HepG2 (cell line): Measurements from ENCODE around the gene GMEB1. TPM values are rescaled to one million over a fixed set of nuclear protein-coding genes. Genes with fewer than 3 reads are reported as not detected.
A peak's percentile ranks its signal among the peaks of the same experiment; 100 is the strongest.

Experiments used
- ATAC-seq: fragments of 200-7000 bp; cut with Tn5 transposase; 3 replicates; pipeline ENCODE4 v1.9.1; 2020; ENCODE audit warnings: mild to moderate bottlenecking, moderate library complexity
- BruUV-seq: library from RNA; stranded (reverse); fragments of 400-500 nt; replicated peaks from 2 replicates; lab custom pipeline; 2021; lab: Mats Ljungman, UMichigan
- CTCF ChIA-PET: fragments of 300-600 bp; formaldehyde crosslinking; extraction: SDS; loops from one replicate; lab custom pipeline; 2021; ENCODE audit warnings: low total read pairs, inconsistent platforms, low intra/inter-chr PET ratio; lab: Yijun Ruan, JAX
- POLR2A ChIA-PET: fragments of 350-600 bp; sonication (Branson Sonifier 250); formaldehyde crosslinking; loops from one replicate; lab custom pipeline; 2020; ENCODE audit warnings: antibody characterized with exemption, inconsistent platforms; lab: Yijun Ruan, JAX
- DNase-seq: peaks from one replicate; pipeline ENCODE4 v3.0.0-alpha.2; 2015; ENCODE audit warnings: low spot score
- FAIRE-seq: peaks from 3 replicates; lab custom pipeline; 2011; peaks lifted over from hg19 to GRCh38; lab: Jason Lieb, UNC
- H2AFZ ChIP-seq: one replicate; pipeline ENCODE4 v1.6.1; 2011; ENCODE audit warnings: low read length, inconsistent platforms
- H3K27ac ChIP-seq: fragments of 300-600 bp; 3 replicates; pipeline ENCODE4 v1.8.0; 2011; ENCODE audit warnings: mixed run types, mild to moderate bottlenecking, mixed read lengths, low read length, inconsistent platforms; ENCODE audit not compliant: insufficient read depth; ENCODE audit errors: extremely low read length
- H3K27me3 ChIP-seq, 2 experiments: fragments of 200-600 bp in 1 of 2; 2 replicates in 1 of 2; 3 replicates in 1 of 2; pipeline versions ENCODE4 v1.6.0 to v1.8.0; 2011; ENCODE audit warnings: low read length in 2 of 2, mild to moderate bottlenecking in 2 of 2, moderate library complexity in 2 of 2, inconsistent platforms in 1 of 2; ENCODE audit not compliant: insufficient read depth in 2 of 2, control insufficient read depth in 1 of 2
- H3K36me3 ChIP-seq, 2 experiments: fragments of 200-600 bp in 1 of 2; replicated peaks in 1 of 2; 2 replicates in 1 of 2; 3 replicates in 1 of 2; pipeline versions ENCODE4 v1.5.1 to v1.8.0; 2011; ENCODE audit warnings: low read length in 2 of 2, inconsistent platforms in 1 of 2; ENCODE audit not compliant: insufficient read depth in 2 of 2, control insufficient read depth in 1 of 2
- H3K4me1 ChIP-seq: 2 replicates; pipeline ENCODE4 v1.5.1; 2012; ENCODE audit warnings: low read length, inconsistent platforms; ENCODE audit not compliant: insufficient read depth
- H3K4me2 ChIP-seq: 2 replicates; pipeline ENCODE4 v1.6.0; 2011; ENCODE audit warnings: low read depth, low read length, inconsistent platforms
- H3K4me3 ChIP-seq, 3 experiments: fragments of 200-600 bp in 1 of 3; sonication (generic), shearing (Covaris generic) in 1 of 3; replicated peaks in 1 of 3; 2 replicates each; pipeline ENCODE4 v1.5.1; 2011 to 2016; ENCODE audit warnings: low read length in 3 of 3, inconsistent platforms in 2 of 3, low read depth in 2 of 3, mild to moderate bottlenecking in 2 of 3, control low read depth in 1 of 3, mixed read lengths in 1 of 3; ENCODE audit not compliant: insufficient read depth in 1 of 3
- H3K79me2 ChIP-seq: one replicate; pipeline ENCODE4 v1.6.1; 2011; ENCODE audit warnings: low read length, inconsistent platforms; ENCODE audit not compliant: insufficient read depth
- H3K9ac ChIP-seq: 2 replicates; pipeline ENCODE4 v1.6.0; 2011; ENCODE audit warnings: mild to moderate bottlenecking, low read depth, low read length, inconsistent platforms; ENCODE audit not compliant: insufficient read depth
- H3K9me3 ChIP-seq: 2 replicates; pipeline ENCODE4 v1.5.1; 2012; ENCODE audit warnings: mild to moderate bottlenecking, low read length
- H4K20me1 ChIP-seq: 2 replicates; pipeline ENCODE4 v1.6.0; 2011; ENCODE audit warnings: inconsistent platforms, mild to moderate bottlenecking, low read length, moderate library complexity; ENCODE audit not compliant: insufficient read depth
- CSRNP1 ChIP-seq: sonication (generic); formaldehyde crosslinking; IDR thresholded peaks from 2 replicates; pipeline ENCODE4 v1.8.1; 2023; ENCODE audit warnings: mild to moderate bottlenecking, missing genetic modification reagents
- DNMT3B ChIP-seq: conservative IDR thresholded peaks from 2 replicates; pipeline ENCODE4 v1.6.1; 2016; ENCODE audit warnings: missing biosample characterization, control low read depth
- KLF12 ChIP-seq: sonication (generic); formaldehyde crosslinking; IDR thresholded peaks from 2 replicates; pipeline ENCODE4 v1.4.0; 2020; ENCODE audit warnings: missing genetic modification reagents, borderline replicate concordance
- SALL1 ChIP-seq: sonication (generic); formaldehyde crosslinking; IDR thresholded peaks from 2 replicates; pipeline ENCODE4 v1.8.0; 2022; ENCODE audit warnings: mild to moderate bottlenecking, missing genetic modification reagents
- SMC3 ChIP-seq: IDR thresholded peaks from 2 replicates; pipeline ENCODE4 v1.6.1; 2011; ENCODE audit warnings: low read length, improper control_type of control experiment
- SNAPC5 ChIP-seq: sonication (generic); formaldehyde crosslinking; IDR thresholded peaks from 2 replicates; pipeline ENCODE4 v1.8.1; 2023; ENCODE audit warnings: mild to moderate bottlenecking, missing genetic modification reagents, borderline replicate concordance
- ZBTB20 ChIP-seq: sonication (generic); formaldehyde crosslinking; IDR thresholded peaks from 2 replicates; pipeline ENCODE4 v1.8.1; 2023; ENCODE audit warnings: missing genetic modification reagents, low read depth, mild to moderate bottlenecking, borderline replicate concordance
- ZFY ChIP-seq: sonication (generic); formaldehyde crosslinking; IDR thresholded peaks from 2 replicates; pipeline ENCODE4 v1.4.0; 2020; ENCODE audit warnings: missing genetic modification reagents
- ZHX2 ChIP-seq, 2 experiments: sonication (generic) in 1 of 2; formaldehyde crosslinking in 1 of 2; IDR thresholded peaks; 2 replicates each; pipeline versions ENCODE4 v1.6.1 to v1.9.0; 2014 to 2022; ENCODE audit warnings: antibody characterized with exemption in 1 of 2, borderline replicate concordance in 1 of 2, inconsistent platforms in 1 of 2, low read depth in 1 of 2, missing genetic modification reagents in 1 of 2
- ZNF432 ChIP-seq: sonication (generic); formaldehyde crosslinking; IDR thresholded peaks from 2 replicates; pipeline ENCODE4 v1.5.0; 2020; ENCODE audit warnings: missing genetic modification reagents, mild to moderate bottlenecking, borderline replicate concordance
- ZNF710 ChIP-seq: sonication (generic); formaldehyde crosslinking; IDR thresholded peaks from 2 replicates; pipeline ENCODE4 v1.5.0; 2020; ENCODE audit warnings: mild to moderate bottlenecking, missing genetic modification reagents, borderline replicate concordance
- ZNF75D ChIP-seq: sonication (generic); formaldehyde crosslinking; IDR thresholded peaks from 2 replicates; pipeline ENCODE4 v1.8.1; 2023; ENCODE audit warnings: missing genetic modification reagents, mild to moderate bottlenecking, borderline replicate concordance
- WGBS: methylation state at CpG from one replicate; pipeline ENCODE4 v1.1.6; 2017; ENCODE audit warnings: low lambda C conversion rate; 5-methylcytosine and 5-hydroxymethylcytosine counted together
- in situ Hi-C: cut with HindIII; loops from 2 replicates; pipeline ENCODE4 v1.10.0; 2017; ENCODE audit warnings: low pct_unique_long_range_greater_than_20kb; ENCODE audit not compliant: extremely low pct_ligation_motif_present
- intact Hi-C: fragments of 100-400 bp; cut with micrococcal nuclease; formaldehyde crosslinking; loops from one replicate; pipeline ENCODE4 v1.10.0; 2022; ENCODE audit not compliant: unreplicated experiment
- polyA plus RNA-seq, 8 experiments: library from polyadenylated mRNA; depleted of rRNA in 3 of 8; stranded (reverse) in 7 of 8; unstranded in 1 of 8; fragments of >200 nt; fragmentation: Illumina TruSeq in 4 of 8; extraction: Trizol in 4 of 8; gene quantifications; 2 replicates each; pipeline versions ENCODE4 v1.2.1 to v1.2.3, GENCODE V29; 2011 to 2016; ENCODE audit warnings: low read depth in 4 of 8, missing spikeins in 1 of 8, mixed read lengths in 1 of 8; ENCODE audit not compliant: insufficient read depth in 1 of 8
- total RNA-seq, 5 experiments: library from RNA; depleted of rRNA; stranded (reverse); fragments of >200 nt; fragmentation: Illumina TruSeq; extraction: Trizol; gene quantifications; 2 replicates each; pipeline ENCODE4 v1.2.3, GENCODE V29; 2016; ENCODE audit warnings: low read depth in 1 of 5

Gene GMEB1
- total and polyA plus RNA-seq, 2 of the 13 experiments (the other 11 are each of a cell fraction or from before 2014, with no cell fraction given), result 3.0 to 6.0 TPM

- BruUV-seq, result TSS peak; percentile 88
- Histone ChIP-seq H2AFZ (peak overlapping the region; percentile 61), H3K79me2 (peaks cover 38% of the 10 kb centered on the region), H4K20me1 (peaks cover 28% of the 10 kb centered on the region), H3K4me2 (peak overlapping the region; percentile 91), H3K36me3 (peaks cover 0 to 20% of the 10 kb centered on the region in 2 experiments; a peak in 3 of 5 replicates), H3K4me3 (peak overlapping the region; percentile 56 to 69 (median 63)), H3K9me3 (no peaks in the 10 kb centered on the region), H3K27ac (peak overlapping the region; percentile 97), H3K27me3 (no peaks in the 10 kb centered on the region; a peak in 1 of 5 replicates), H3K9ac (peak overlapping the region; percentile 99), H3K4me1 (peaks cover 59% of the 10 kb centered on the region)
- no peak for DNase-seq
- ATAC-seq, result no peak
- 0% methylated on average over 9 of the region's 15 CpGs for whole genome bisulfite sequencing
- ChIA-PET CTCF (interaction anchor here (1.1 kb wide), 1 partner anchor 96 kb away, joined by 3 read pairs; no protein-coding TSS in a partner anchor), POLR2A (interaction anchor here (0.6 to 5.3 kb wide), 27 partner anchors 9 to 906 kb away, joined by 3 to 89 read pairs (median 4); partner anchors contain the start of genes EPB41, GMEB1, PHACTR4 and PPP1R8)
- intact Hi-C loops (loop anchor here (1.0 to 5.0 kb wide), 2 partner anchors 69 to 88 kb away; partner anchors contain the start of genes GMEB1 and RNU11), in situ Hi-C loops (no loop called here)
- FAIRE-seq, result no peak
- TF ChIP-seq SALL1 (CRISPR knock-in tag) (no peak), CSRNP1 (CRISPR knock-in tag) (no peak), ZBTB20 (CRISPR knock-in tag) (no peak), KLF12 (CRISPR knock-in tag) (0 out of 2 replicates have a peak, but pooled peaks have one; percentile 4), DNMT3B (CRISPR knock-in tag) (no peak), SMC3 (0 out of 2 replicates have a peak, but pooled peaks have one; percentile 0), ZNF710 (no peak), SNAPC5 (CRISPR knock-in tag) (0 out of 2 replicates have a peak, but pooled peaks have one; percentile 24), ZFY (no peak), ZHX2 (IDR thresholded peaks at IDR 0.05; ENCODE audit: low read depth) (no peak), ZHX2 (CRISPR knock-in tag; IDR thresholded peaks at IDR 0.05; ENCODE audit: borderline replicate concordance) (no peak), ZNF432 (CRISPR knock-in tag) (no peak), ZNF75D (no peak)
Measured at GRCh38 chr1:28735961-28736449, 67.4 kb downstream of the GMEB1 start.
